NK-92 treated with Interleukin-12 subunit alpha and Interleukin-12 subunit beta, amount 100 ng/mL, for 24 hours (cell line): ENCODE measurements around the gene AEBP1.

Source experiments
- DNase-seq: peaks from one replicate; lab custom pipeline; 2025; lab: John Stamatoyannopoulos, UW

Gene AEBP1

GRCh38 chr7:44142028-44142427 lies 37.9 kb downstream of the AEBP1 start:
- DNase-seq: no peak

DNA sequence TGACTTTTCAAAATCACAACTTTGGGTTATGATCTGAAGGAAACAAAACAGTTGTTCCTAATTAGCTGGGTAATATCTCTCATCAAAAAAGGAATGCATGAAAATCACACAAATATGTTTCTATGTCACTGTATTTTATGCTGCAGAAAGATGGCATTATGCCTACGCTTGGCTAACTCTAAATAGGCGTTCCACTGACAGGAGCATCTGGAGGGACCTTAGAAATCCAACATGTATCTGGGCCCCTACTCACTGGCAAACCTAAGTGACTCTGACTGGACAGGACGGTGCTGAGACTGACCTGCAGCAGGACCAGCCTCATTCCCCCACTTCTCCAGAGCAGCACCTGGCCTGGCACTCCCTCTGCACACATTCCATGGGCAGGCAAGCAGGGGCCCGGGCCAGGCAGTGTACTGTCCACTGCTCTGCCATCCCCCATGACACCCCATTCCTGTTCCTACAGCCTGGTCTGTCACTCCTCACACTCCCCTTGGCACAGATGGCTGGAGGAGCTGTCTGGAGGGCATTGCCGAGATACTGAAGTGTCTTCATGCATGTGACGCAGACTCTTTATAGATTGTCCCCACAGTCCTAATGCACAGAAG lies 39.6 kb downstream of the AEBP1 start:
- no peak for DNase-seq

DNA sequence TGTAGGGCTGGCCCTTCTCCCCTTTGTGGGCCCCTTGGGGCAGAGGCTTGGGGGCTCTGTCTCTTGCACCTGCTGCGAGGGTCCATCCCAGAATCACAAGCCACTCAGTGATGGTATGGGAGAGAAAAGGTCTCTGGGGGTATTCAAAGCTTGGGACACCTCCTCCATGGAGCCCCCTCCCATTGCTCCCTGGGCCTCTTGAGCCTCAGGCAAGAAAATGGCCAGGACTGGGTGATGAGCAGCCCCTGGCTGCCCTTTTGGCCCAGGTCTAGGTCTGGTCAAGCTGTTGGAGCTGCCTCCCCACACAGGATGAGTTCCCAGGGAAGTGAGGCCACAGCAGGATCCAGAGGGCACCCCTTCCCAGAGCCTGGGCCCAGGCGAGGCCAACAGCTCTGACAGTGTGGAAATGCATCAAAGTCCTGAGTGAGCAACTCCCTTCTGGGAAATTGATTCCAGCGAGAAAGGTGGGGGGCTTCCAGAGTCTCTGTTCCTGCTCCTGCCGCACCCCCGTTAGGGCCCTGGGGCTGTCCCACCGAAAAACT lies 40.4 kb downstream of the AEBP1 start:
- DNase-seq: no peak

DNA sequence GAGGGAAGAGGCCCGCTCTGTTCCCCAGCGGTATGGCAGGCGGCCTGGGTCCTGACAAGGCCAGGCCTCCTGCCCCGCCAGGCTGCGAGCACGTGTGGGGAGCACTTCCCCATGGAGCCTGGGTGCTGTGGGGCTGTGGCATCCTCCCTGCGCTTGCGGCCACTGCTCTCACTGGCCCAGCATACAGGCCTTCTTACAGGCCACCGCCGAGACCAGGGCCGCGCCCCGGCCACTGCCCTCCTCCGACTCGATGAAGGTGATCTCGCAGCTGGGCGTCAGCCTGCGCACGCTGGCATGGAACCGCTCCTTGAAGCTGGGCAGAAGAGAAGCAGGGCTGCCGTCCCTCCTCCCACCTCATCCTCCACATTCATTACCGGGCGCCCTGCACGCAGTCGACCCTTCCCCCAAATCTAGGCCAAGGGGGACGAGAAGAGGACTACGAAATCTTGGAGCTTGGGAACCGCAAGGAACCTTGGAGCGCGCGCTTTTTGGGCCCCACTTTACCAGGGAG lies 40.9 kb downstream of the AEBP1 start:
- DNase-seq: no peak

DNA sequence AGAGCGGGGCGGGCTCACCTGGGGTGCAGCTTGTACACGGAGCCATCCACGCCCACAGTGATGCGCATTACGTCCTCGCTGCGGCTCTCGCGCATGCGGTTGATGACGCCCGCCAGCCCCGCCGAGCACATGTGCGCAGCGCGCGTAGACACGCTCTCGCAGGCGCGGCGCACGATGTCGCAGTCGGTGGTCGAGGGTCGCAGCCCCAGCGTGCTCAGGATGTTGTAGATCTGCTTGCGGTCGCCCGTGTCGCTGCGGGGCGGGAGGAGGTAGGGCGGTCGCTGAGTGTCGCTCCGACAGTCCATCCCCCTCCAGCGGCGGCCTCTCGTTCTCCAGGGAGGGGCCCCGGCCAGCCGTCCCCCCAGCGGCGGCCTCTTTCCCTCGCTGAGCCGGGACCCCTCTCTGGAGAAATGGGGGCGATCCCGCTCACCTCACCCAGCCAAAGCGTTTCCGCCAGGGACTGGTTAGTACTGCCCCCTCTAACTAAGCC lies 41.4 kb downstream of the AEBP1 start:
- no peak for DNase-seq

DNA sequence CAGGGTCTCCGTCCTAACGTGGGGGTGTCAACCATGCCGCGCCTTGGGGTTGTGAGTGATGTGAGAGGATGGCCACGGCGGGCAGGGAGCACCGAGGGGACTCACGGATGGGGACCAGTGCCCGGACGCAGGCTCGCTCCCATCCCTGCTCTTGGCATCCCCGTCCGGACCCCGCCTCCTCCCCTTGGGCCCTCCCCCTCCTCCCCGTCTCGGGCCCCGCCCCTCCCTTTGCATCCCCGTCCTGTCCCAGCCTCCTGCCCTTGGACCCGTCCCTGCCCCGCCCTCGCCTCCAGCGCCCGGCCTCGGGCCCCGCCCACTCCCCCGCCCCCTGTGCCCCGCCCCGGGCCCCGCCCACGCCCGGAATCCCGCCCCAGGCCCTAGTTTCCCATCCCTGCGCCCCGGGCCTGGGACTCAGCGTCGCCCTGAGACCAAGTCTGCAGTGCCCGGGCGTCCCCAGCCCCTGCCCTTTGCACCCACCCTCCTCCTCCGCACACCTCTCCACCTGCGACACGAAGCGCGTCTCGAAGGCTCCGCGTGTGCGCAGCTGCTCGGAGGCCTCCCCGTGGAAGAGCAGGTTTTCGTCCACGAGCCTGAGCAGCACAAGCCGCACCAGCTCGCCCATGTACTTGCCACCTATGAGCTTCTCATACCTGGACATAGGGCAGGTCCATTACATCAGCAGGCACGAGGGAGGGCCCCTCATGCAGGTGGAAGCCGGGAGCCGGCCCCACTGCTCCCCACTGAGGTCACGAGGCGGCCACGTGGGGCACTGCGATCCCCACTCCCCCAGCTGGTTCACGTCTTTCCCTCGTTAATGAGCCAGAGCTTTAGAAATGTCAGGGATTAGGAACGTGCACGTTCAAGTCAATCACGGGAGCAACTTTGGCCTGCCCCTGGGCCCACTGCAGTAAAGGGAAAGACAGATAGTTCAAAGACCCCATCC lies 42.1 kb downstream of the AEBP1 start:
- DNase-seq: no peak

GRCh38 chr7:44147026-44147991 lies 43.2 kb downstream of the AEBP1 start:
- no peak for DNase-seq

DNA sequence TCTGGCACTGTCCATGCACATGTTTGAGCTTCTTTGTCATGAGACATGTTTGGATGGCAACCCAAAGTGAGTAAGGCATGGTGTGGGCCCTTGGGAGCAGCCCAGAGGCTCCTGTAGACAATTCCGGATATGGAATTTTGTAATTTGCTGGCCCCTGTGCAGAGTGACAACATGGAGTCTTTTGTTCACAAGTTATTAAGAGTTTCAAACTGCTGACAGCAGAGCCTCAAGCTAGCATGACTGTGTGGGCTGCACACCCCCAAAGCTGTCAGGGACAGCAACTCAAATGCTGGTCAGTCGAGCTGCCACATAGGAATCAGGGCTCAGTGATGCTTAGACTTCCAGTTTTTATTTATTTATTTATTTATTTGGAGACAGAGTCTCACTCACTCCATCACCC lies 44.0 kb downstream of the AEBP1 start:
- DNase-seq: no peak

GRCh38 chr7:44148961-44149536 lies 44.9 kb downstream of the AEBP1 start:
- no peak for DNase-seq

- no peak for DNase-seq
Measured at GRCh38 chr7:44149571-44150465, 45.7 kb downstream of the AEBP1 start.

GRCh38 chr7:44150466-44150832 lies 46.3 kb downstream of the AEBP1 start:
- DNase-seq: no peak

- no peak for DNase-seq
Measured at GRCh38 chr7:44150966-44151941, 47.1 kb downstream of the AEBP1 start.

DNA sequence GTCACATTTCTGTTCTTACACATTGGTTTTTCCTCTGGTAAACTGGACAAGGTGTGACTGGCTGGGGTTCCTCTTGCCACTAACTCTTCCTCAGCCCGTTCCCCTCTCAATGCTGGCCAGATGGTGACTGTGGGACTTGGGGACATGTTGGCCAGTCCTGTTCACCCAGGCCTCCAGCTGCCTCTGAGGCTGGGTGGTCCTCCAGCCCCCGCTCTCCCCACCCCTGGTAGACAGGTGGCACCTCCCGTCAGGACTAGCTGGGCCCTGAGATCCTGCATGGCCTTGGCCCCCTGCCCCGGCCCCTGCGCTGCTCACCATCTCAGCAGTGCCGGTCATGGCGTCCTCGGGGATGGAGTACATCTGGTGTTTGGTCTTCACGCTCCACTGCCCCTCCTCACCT lies 47.8 kb downstream of the AEBP1 start:
- DNase-seq: no peak

DNA sequence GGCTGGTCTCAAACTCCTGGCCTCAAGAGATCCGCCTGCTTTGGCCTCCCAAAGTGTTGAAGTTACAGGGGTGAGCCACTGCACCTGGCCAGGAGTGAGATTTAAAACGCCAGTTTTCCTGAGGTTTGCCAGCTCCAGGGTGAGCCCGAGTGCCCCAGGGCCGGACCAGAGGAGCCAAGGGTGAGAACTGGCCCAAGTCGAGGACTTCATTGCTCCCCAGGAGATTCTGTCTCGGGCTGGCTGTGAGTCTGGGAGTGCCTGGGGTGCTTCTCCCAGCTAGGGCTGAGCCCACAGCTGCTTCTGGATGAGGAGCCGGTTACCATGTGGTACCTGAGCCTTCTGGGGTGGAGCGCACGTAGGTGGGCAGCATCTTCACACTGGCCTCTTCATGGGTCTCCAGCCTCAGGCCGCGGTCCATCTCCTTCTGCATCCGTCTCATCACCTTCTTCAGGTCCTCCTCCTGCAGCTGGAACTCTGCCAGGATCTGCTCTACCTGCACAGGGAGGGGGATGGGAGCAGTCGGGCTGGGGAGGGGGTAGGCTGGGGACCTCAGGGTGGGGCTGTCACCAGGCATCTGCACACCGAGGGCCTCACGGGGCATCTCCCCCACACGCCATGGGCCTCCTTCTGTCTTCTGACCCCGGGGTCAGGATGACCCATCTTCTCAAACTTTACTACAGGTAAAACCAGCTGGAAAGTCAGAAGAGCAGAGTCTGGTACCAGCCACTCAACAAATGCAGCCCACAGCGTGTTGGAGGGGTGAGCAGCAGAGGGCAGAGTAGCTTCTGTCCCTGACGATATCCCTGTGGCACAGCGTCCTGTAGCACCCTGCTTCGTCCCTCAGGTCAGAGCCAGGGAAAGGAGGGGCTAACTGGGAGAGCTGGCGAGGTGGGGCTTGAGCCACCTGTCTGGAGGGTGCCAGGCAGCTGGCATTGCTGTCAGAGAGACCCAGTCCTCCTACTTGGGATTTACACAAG lies 49.1 kb downstream of the AEBP1 start:
- no peak for DNase-seq

GRCh38 chr7:44153948-44154335 lies 49.8 kb downstream of the AEBP1 start:
- no peak for DNase-seq

GRCh38 chr7:44154703-44155102 lies 50.6 kb downstream of the AEBP1 start:
- no peak for DNase-seq

DNA sequence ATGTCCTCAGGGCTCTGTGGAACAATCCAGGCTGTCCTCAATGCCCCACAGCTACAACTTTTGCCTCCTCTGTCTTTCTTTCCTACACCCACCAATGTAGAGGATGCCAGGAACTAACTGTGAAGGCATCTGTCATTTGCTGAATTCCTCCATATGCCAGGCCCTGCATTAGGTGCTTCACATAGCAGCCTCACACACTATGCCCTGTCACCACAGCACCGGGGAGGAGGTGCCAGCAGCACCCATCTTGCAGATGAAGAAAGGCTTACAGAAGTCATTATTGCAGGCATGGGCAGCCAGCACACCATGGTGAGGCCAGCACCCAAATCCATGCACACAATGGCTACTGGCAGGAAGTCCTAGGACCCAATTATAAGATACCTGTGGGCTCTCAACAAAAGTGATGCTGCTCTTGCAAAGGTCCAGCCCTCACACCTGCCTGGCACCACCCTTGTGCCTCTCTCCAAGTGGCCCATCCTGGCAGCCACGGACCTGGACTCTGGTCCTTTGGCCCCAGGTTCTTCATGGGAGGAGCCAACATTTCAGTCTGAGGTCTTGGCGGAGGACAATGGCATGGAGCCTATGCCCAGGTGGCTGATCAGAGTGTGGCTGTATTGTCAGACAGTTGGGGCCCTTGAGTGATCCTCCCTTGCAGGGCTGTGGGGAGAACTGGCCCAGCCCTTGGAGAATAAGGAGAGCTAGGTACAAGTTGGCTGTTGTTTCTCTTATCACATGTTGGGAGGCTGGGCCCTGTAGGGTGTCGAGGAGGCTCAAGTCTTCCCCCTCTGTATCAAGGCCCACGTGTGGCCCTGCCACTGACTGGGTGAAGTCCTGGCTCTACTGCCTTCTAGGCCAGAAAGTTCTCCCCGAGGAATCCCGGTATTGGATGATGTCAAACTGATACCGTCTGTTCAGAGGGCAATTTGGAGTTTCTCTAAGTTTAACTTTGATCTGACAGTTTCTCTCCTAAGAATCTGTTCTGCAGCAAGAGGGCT lies 51.3 kb downstream of the AEBP1 start:
- DNase-seq: no peak
